Measurements from ENCODE around the gene ATXN1.

DNA sequence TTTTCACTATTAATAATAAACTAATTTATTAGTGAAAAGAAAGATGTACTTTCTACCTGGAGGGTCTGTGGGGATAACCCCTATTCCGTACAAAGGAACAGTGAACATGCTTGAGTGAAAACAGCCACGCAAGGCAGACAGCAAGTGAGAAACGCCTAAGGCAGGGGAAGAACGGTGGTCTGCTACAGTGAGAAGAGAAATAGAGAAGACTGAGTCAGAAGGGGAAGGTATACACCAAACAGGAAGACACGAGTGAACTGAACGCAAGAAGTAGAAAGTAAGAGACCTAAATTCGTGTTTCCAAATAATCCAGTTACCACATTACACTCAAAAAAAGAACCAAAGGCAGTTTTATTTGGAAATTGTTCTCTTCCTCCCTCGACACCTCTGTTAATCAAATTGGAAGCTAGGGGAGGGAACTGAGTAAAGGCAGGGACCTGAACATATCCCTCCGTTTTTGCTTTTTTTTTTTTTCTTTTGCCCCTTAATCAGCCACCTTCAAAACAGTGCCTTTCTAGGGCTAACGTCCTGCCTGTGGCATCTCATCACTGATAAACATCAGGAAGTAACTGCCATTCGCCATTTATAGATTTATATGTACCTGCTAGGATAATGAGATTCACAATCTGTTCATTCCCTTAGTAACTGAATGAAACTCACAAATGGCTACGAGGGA lies 48.9 kb downstream of the ATXN1 start:
- no peak for TF ChIP-seq ZNF367 (CRISPR knock-in tag; IDR thresholded peaks at IDR 0.05; ENCODE audit: borderline replicate concordance)
- TF ChIP-seq, protein P1, sequence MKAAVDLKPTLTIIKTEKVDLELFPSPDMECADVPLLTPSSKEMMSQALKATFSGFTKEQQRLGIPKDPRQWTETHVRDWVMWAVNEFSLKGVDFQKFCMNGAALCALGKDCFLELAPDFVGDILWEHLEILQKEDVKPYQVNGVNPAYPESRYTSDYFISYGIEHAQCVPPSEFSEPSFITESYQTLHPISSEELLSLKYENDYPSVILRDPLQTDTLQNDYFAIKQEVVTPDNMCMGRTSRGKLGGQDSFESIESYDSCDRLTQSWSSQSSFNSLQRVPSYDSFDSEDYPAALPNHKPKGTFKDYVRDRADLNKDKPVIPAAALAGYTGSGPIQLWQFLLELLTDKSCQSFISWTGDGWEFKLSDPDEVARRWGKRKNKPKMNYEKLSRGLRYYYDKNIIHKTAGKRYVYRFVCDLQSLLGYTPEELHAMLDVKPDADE (CRISPR knock-in tag; IDR thresholded peaks at IDR 0.05) = no peak
- TF ChIP-seq ZNF782 (CRISPR knock-in tag; IDR thresholded peaks at IDR 0.05; ENCODE audit: borderline replicate concordance) = no peak
- TF ChIP-seq POLR2A (IDR thresholded peaks at IDR 0.05; ENCODE audit: insufficient read depth in 1 of 2, low read depth in 2 of 2, low read length in 2 of 2) = no peak
